H1 (cell line): ENCODE measurements around the gene NME4. TPM values are rescaled to one million over a fixed set of nuclear protein-coding genes. Genes with fewer than 3 reads are reported as not detected.

Experiments
- CTCF ChIA-PET: fragments of 300-600 bp; sonication (Branson Sonifier 250); formaldehyde crosslinking; loops from one replicate; lab custom pipeline; 2021; ENCODE audit not compliant: partially characterized antibody; lab: Charles Lee
- POLR2A ChIA-PET: fragments of 300-600 bp; sonication (Branson Sonifier 250); formaldehyde crosslinking; loops from one replicate; lab custom pipeline; 2021; ENCODE audit warnings: inconsistent platforms; ENCODE audit not compliant: partially characterized antibody; lab: Charles Lee
- DNase-seq, 2 experiments: peaks; one replicate each; pipeline versions ENCODE4 v3.0.0 to v3.0.0-alpha.2; 2010 to 2022; ENCODE audit warnings: low spot score in 2 of 2, low read depth in 1 of 2, mixed read lengths in 1 of 2
- FAIRE-seq: peaks from 2 replicates; lab custom pipeline; 2011; peaks lifted over from hg19 to GRCh38; lab: Jason Lieb, UNC
- H2AFZ ChIP-seq: 2 replicates; pipeline ENCODE4 v1.8.1; 2012; ENCODE audit warnings: low read length, inconsistent platforms
- H2AK5ac ChIP-seq: 2 replicates; pipeline ENCODE4 v1.6.1; 2013; ENCODE audit warnings: low read depth, low read length
- H2BK120ac ChIP-seq: replicated peaks from 2 replicates; pipeline ENCODE3; 2013; ENCODE audit warnings: low read depth, low read length, inconsistent platforms
- H2BK12ac ChIP-seq: 2 replicates; pipeline ENCODE4 v1.6.1; 2013; ENCODE audit warnings: low read depth, low read length
- H2BK15ac ChIP-seq: 2 replicates; pipeline ENCODE4 v1.6.1; 2013; ENCODE audit warnings: low read length
- H2BK20ac ChIP-seq: 2 replicates; pipeline ENCODE4 v1.6.1; 2013; ENCODE audit warnings: low read length
- H2BK5ac ChIP-seq: 2 replicates; pipeline ENCODE4 v1.6.1; 2013; ENCODE audit warnings: low read depth, low read length
- H3K14ac ChIP-seq: 2 replicates; pipeline ENCODE4 v1.6.1; 2013; ENCODE audit warnings: inconsistent platforms; ENCODE audit not compliant: insufficient read length
- H3K18ac ChIP-seq: 2 replicates; pipeline ENCODE4 v1.6.1; 2013; ENCODE audit warnings: low read length; ENCODE audit errors: extremely low read depth
- H3K23ac ChIP-seq: 2 replicates; pipeline ENCODE4 v1.6.1; 2013; ENCODE audit warnings: inconsistent platforms; ENCODE audit not compliant: insufficient read length
- H3K23me2 ChIP-seq: 2 replicates; pipeline ENCODE4 v1.6.1; 2013; ENCODE audit warnings: low read depth, low read length
- H3K27ac ChIP-seq: 2 replicates; pipeline ENCODE4 v1.6.1; 2011; ENCODE audit warnings: low read depth, low read length, inconsistent platforms
- H3K27me3 ChIP-seq, 4 experiments: replicated peaks in 1 of 4; 1 replicate in 1 of 4; 2 replicates in 3 of 4; pipeline versions ENCODE4 v1.6.1 to v1.8.1; 2011 to 2013; ENCODE audit warnings: low read length in 3 of 4, mild to moderate bottlenecking in 3 of 4, inconsistent platforms in 2 of 4, mixed read lengths in 2 of 4, moderate library complexity in 1 of 4; ENCODE audit not compliant: control insufficient read depth in 3 of 4, insufficient read depth in 3 of 4; ENCODE audit errors: extremely low read depth in 1 of 4
- H3K36me3 ChIP-seq, 4 experiments: 2 replicates each; pipeline versions ENCODE4 v1.6.1 to v1.8.1; 2011 to 2013; ENCODE audit warnings: mild to moderate bottlenecking in 4 of 4, low read length in 3 of 4, moderate library complexity in 2 of 4, control low read depth in 1 of 4, inconsistent platforms in 1 of 4; ENCODE audit not compliant: insufficient read depth in 4 of 4, control insufficient read depth in 2 of 4
- H3K4ac ChIP-seq: replicated peaks from 2 replicates; pipeline ENCODE3; 2013; ENCODE audit warnings: low read length, low read depth, mixed read lengths, inconsistent platforms; ENCODE audit not compliant: insufficient read length
- H3K4me1 ChIP-seq, 4 experiments: replicated peaks in 1 of 4; 1 replicate in 1 of 4; 2 replicates in 3 of 4; pipeline versions ENCODE4 v1.6.1 to v1.8.1; 2011 to 2013; ENCODE audit warnings: low read length in 3 of 4, inconsistent platforms in 2 of 4, mixed read lengths in 1 of 4; ENCODE audit not compliant: insufficient read depth in 4 of 4, control insufficient read depth in 3 of 4
- H3K4me2 ChIP-seq, 2 experiments: 2 replicates each; pipeline versions ENCODE4 v1.6.1 to v1.8.1; 2011 to 2013; ENCODE audit warnings: low read depth in 2 of 2, low read length in 2 of 2, control low read depth in 1 of 2, inconsistent platforms in 1 of 2, mild to moderate bottlenecking in 1 of 2; ENCODE audit not compliant: insufficient read depth in 1 of 2
- H3K4me3 ChIP-seq, 4 experiments: fragments of 200-600, 300-600 bp in 1 of 4; sonication (generic), shearing (Covaris generic), sonication (Bioruptor Twin) in 1 of 4; 2 replicates each; pipeline versions ENCODE4 v1.5.1 to v1.8.1; 2011 to 2016; ENCODE audit warnings: low read length in 4 of 4, low read depth in 3 of 4, control low read depth in 2 of 4, inconsistent platforms in 2 of 4, mild to moderate bottlenecking in 2 of 4, mixed read lengths in 1 of 4, moderate library complexity in 1 of 4; ENCODE audit not compliant: insufficient read depth in 2 of 4; ENCODE audit errors: extremely low read depth in 1 of 4
- H3K56ac ChIP-seq: replicated peaks from 2 replicates; pipeline ENCODE3; 2013; ENCODE audit warnings: low read depth, mild to moderate bottlenecking, mixed read lengths, low read length, inconsistent platforms; ENCODE audit not compliant: insufficient read length
- H3K79me1 ChIP-seq: 2 replicates; pipeline ENCODE4 v1.6.1; 2013; ENCODE audit warnings: low read depth, low read length, control low read depth
- H3K79me2 ChIP-seq, 2 experiments: 2 replicates each; pipeline versions ENCODE4 v1.6.1 to v1.8.1; 2012 to 2013; ENCODE audit warnings: low read length in 2 of 2, mild to moderate bottlenecking in 2 of 2, inconsistent platforms in 1 of 2; ENCODE audit not compliant: insufficient read depth in 2 of 2, control insufficient read depth in 1 of 2
- H3K9ac ChIP-seq, 4 experiments: replicated peaks in 1 of 4; 1 replicate in 1 of 4; 2 replicates in 3 of 4; pipeline versions ENCODE4 v1.6.1 to v1.8.1; 2011 to 2013; ENCODE audit warnings: low read depth in 3 of 4, low read length in 3 of 4, control low read depth in 2 of 4, mild to moderate bottlenecking in 2 of 4, moderate library complexity in 2 of 4, inconsistent platforms in 1 of 4; ENCODE audit errors: extremely low read depth in 1 of 4
- H3K9me3 ChIP-seq, 2 experiments: 2 replicates each; pipeline versions ENCODE4 v1.6.1 to v1.8.1; 2012 to 2013; ENCODE audit warnings: mild to moderate bottlenecking in 2 of 2, moderate library complexity in 2 of 2, control low read depth in 1 of 2, inconsistent platforms in 1 of 2, low read depth in 1 of 2, low read length in 1 of 2, mixed read lengths in 1 of 2; ENCODE audit not compliant: insufficient read depth in 2 of 2
- H4K20me1 ChIP-seq, 2 experiments: replicated peaks in 1 of 2; 2 replicates each; pipeline versions ENCODE3 to v1.8.1; 2011 to 2013; ENCODE audit warnings: inconsistent platforms in 2 of 2, low read length in 2 of 2, mild to moderate bottlenecking in 1 of 2; ENCODE audit not compliant: insufficient read depth in 2 of 2, control insufficient read depth in 1 of 2
- H4K5ac ChIP-seq: 2 replicates; pipeline ENCODE4 v1.6.1; 2013; ENCODE audit warnings: low read length, low read depth, mixed read lengths, inconsistent platforms; ENCODE audit not compliant: insufficient read length
- H4K8ac ChIP-seq: 2 replicates; pipeline ENCODE4 v1.8.0; 2013; ENCODE audit warnings: mild to moderate bottlenecking, moderate library complexity, low read length, inconsistent platforms; ENCODE audit not compliant: insufficient read depth; ENCODE audit errors: extremely low read depth
- H4K91ac ChIP-seq: replicated peaks from 2 replicates; pipeline ENCODE3; 2013; ENCODE audit warnings: low read length, mixed read lengths, inconsistent platforms; ENCODE audit not compliant: insufficient read length
- ASH2L ChIP-seq: fragments of 200-600, 300-600 bp; sonication (generic); IDR thresholded peaks from one replicate; pipeline ENCODE4 v1.7.1; 2017; ENCODE audit warnings: low read length
- NANOG ChIP-seq: IDR thresholded peaks from 2 replicates; pipeline ENCODE4 v1.6.1; 2011; ENCODE audit warnings: low read length, low read depth, mild to moderate bottlenecking, inconsistent platforms; ENCODE audit not compliant: insufficient read depth, poor library complexity, severe bottlenecking
- POLR2A ChIP-seq, 2 experiments: IDR thresholded peaks; 1 replicate in 1 of 2; 2 replicates in 1 of 2; pipeline ENCODE4 v1.6.1; 2011; ENCODE audit warnings: low read depth in 2 of 2, low read length in 2 of 2, mild to moderate bottlenecking in 2 of 2; ENCODE audit errors: control extremely low read depth in 1 of 2
- RAD21 ChIP-seq, 2 experiments: IDR thresholded peaks in 1 of 2; conservative IDR thresholded peaks in 1 of 2; 2 replicates each; pipeline ENCODE4 v1.6.1; 2011; ENCODE audit warnings: low read depth in 2 of 2, low read length in 2 of 2, improper control_type of control experiment in 1 of 2, inconsistent platforms in 1 of 2, mild to moderate bottlenecking in 1 of 2, moderate library complexity in 1 of 2
- RNF2 ChIP-seq: fragments of 200-900, 300-1000 bp; sonication (generic); IDR thresholded peaks from 2 replicates; pipeline ENCODE4 v1.7.1; 2016; ENCODE audit warnings: borderline replicate concordance, low read depth, mild to moderate bottlenecking, antibody characterized with exemption, low read length; ENCODE audit not compliant: poor library complexity, severe bottlenecking; ENCODE audit errors: missing control alignments
- SP2 ChIP-seq: IDR thresholded peaks from 2 replicates; pipeline ENCODE4 v1.6.1; 2012; ENCODE audit warnings: mild to moderate bottlenecking, low read length, inconsistent platforms
- SUZ12 ChIP-seq: fragments of 200-600 bp; sonication (generic); IDR thresholded peaks from 2 replicates; pipeline ENCODE4 v1.6.1; 2012; ENCODE audit warnings: mild to moderate bottlenecking, inconsistent platforms, low read length, moderate library complexity, mixed read lengths
- ZNF274 ChIP-seq: IDR thresholded peaks from 2 replicates; pipeline ENCODE4 v1.7.0; 2012; ENCODE audit warnings: low read length, borderline replicate concordance; ENCODE audit errors: extremely low read depth
- whole genome bisulfite sequencing, 2 experiments: shearing (Covaris generic) in 1 of 2; methylation state at CpG; one replicate each; pipeline versions ENCODE4 v1.1.6 to v1.1.7; 2013 to 2015; ENCODE audit warnings: low lambda C conversion rate in 2 of 2, mixed read lengths in 2 of 2, inconsistent platforms in 1 of 2, low coverage in 1 of 2, missing lambda C conversion rate in 1 of 2; ENCODE audit not compliant: insufficient replicate concordance in 2 of 2, insufficient coverage in 1 of 2, insufficient read length in 1 of 2; ENCODE audit errors: extremely low coverage in 1 of 2, missing lambda C conversion rate in 1 of 2; 5-methylcytosine and 5-hydroxymethylcytosine counted together
- polyA plus RNA-seq, 7 experiments: library from polyadenylated mRNA; depleted of rRNA in 3 of 7; stranded (reverse) in 5 of 7; unstranded in 2 of 7; fragments of >200 nt in 5 of 7; fragments of 200-250 nt in 2 of 7; gene quantifications; 1 replicate in 5 of 7; 2 replicates in 1 of 7; 4 replicates in 1 of 7; pipeline versions ENCODE4 v1.2.1 to v1.2.3, GENCODE V29; 2011 to 2013; ENCODE audit warnings: missing spikeins in 2 of 7, mixed read lengths in 2 of 7
- total RNA-seq: library from RNA; stranded (reverse); fragmentation: NEBNext Ultra II Directional; extraction: Animal tissue kit (Norgen Biotek cat#: 25700); gene quantifications from 2 replicates; pipeline ENCODE4 v1.2.1, GENCODE V29; 2021

The NME4 gene
- total and polyA plus RNA-seq, 2 of the 8 experiments (the other 6 are each of a cell fraction or from before 2014, with no cell fraction given), result 408 to 863 TPM

DNA sequence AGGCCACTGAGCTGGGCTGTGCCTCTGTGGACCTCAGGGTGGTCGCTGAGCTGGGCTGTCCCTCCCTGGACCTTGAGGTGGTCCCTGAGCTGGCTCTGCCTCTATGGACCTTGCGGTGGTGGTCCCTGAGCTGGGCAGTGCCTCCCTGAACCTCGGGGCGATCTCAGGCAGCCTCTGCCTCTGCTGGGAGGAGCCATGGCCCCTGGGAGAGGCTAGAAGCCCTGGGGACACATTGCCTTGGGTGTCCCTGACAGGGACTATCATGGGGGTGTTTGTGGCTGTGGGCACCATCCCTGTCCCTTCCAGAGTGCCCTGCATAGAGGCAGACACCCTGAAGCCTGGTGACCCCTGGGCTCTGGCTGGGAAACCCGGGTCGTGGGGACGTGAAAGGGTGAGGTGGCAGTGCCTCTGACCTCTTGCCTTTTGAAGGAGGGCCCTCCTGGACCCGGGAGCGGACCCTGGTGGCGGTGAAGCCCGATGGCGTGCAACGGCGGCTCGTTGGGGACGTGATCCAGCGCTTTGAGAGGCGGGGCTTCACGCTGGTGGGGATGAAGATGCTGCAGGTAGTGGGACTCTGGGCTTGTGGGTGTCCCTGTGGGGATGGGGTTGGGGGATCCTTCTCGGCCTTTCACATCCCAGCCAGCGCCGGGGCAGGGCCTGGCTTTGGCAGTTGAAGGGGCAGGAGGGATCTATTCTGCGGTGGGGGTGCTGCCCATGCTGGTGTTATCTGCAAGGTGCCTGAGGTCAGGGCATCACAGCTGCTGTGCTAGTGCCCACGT, 1.8 kb downstream of the NME4 start:
- Histone ChIP-seq H3K23ac (no peak overlapping the region), H2BK15ac (peak overlapping the region; percentile 29; the same call in 1 of the 2 replicates), H3K9me3 (no peaks in the 10 kb centered on the region), H3K23me2 (peaks cover 5% of the 10 kb centered on the region), H4K20me1 (peaks cover 2 to 21% of the 10 kb centered on the region in 2 experiments), H2AFZ (no peak overlapping the region), H4K8ac (no peak overlapping the region), H3K4me2 (peak overlapping the region in 1 of 2 experiments; percentile 32; a peak in 2 of 4 replicates), H3K4ac (no peak overlapping the region), H3K4me3 (no peak overlapping the region), H2BK20ac (no peak overlapping the region), H3K27ac (no peak overlapping the region), H3K79me2 (no peaks in the 10 kb centered on the region; a peak in 1 of 4 replicates), H2BK120ac (no peak overlapping the region), H3K27me3 (no peaks in the 10 kb centered on the region), H3K36me3 (peaks cover 7 to 18% (median 14%) of the 10 kb centered on the region in 4 experiments; a peak in 6 of 8 replicates), H3K18ac (no peak overlapping the region), H2BK5ac (peak overlapping the region; percentile 71; the same call in 1 of the 2 replicates), H4K91ac (no peak overlapping the region), H3K14ac (no peak overlapping the region), H2AK5ac (peak overlapping the region; percentile 79; the same call in 1 of the 2 replicates), H3K4me1 (peaks cover 0 to 26% (median 13%) of the 10 kb centered on the region in 4 experiments; a peak in 6 of 7 replicates), H2BK12ac (peak overlapping the region; percentile 87; the same call in 1 of the 2 replicates), H4K5ac (no peak overlapping the region), H3K9ac (no peak overlapping the region; a peak in 1 of 7 replicates), H3K56ac (no peak overlapping the region), H3K79me1 (no peaks in the 10 kb centered on the region; the same call in 1 of the 2 replicates)
- FAIRE-seq (no peak), DNase-seq (peak in 1 of 2 experiments; percentile 68)
- ChIA-PET POLR2A (interaction anchor here (0.7 to 6.7 kb wide), 13 partner anchors 8 to 251 kb away, joined by 3 to 67 read pairs (median 4); partner anchors contain the start of genes MRPL28, RAB11FIP3 and WDR90), CTCF (interaction anchor here (0.5 to 1.7 kb wide), 7 partner anchors 8 to 249 kb away, joined by 3 to 9 read pairs (median 4); no protein-coding TSS in a partner anchor)
- WGBS, 2 experiments, result 88% methylated on average over 24 of the region's 24 CpGs; no CpG with 5 or more reads in 1 of the 2 experiments
- TF ChIP-seq RAD21 (IDR thresholded peaks at IDR 0.05 in 1 of 2, conservative IDR thresholded peaks at IDR 0.05 in 1 of 2; ENCODE audit: low read depth in 2 of 2, low read length in 2 of 2) (peak in 1 of 2 experiments; percentile 6; a peak in 1 of 4 replicates), ASH2L (no peak), POLR2A (IDR thresholded peaks at IDR 0.05; ENCODE audit: control extremely low read depth in 1 of 2, low read depth in 2 of 2, low read length in 2 of 2) (0 out of 3 replicates have a peak, but pooled peaks of 1 of the 2 experiments have one; percentile 22), SP2 (no peak), RNF2 (no peak), NANOG (no peak), ZNF274 (no peak), SUZ12 (no peak)
